NCI-H460 (cell line): Measurements from ENCODE around the gene GAL3ST3. TPM values are rescaled to one million over a fixed set of nuclear protein-coding genes. Genes with fewer than 3 reads are reported as not detected.
"Not testable (repeated sequence)": the region's sequence is repeated elsewhere in the genome, so short reads cannot be mapped to it uniquely, and the experiment has no call there.

ENCODE experiments used
- DNase-seq: peaks from one replicate; pipeline ENCODE4 v3.0.0-alpha.2; 2016; ENCODE audit warnings: low read depth; ENCODE audit errors: extremely low read depth
- total RNA-seq: library from RNA; depleted of rRNA; stranded (reverse); fragments of >200 nt; shearing (Covaris generic); gene quantifications from 2 replicates; pipeline ENCODE4 v1.2.3, GENCODE V29; 2014

Gene GAL3ST3
- total RNA-seq, 1 experiment from 2014 or later: not detected

- no peak for DNase-seq
These were observed 34.0 kb downstream of the GAL3ST3 start for GRCh38 chr11:66014804-66015453.

- no peak for DNase-seq
These were observed 35.2 kb downstream of the GAL3ST3 start for GRCh38 chr11:66013762-66014100.

- no peak for DNase-seq
These were observed 35.8 kb downstream of the GAL3ST3 start for GRCh38 chr11:66012946-66013761.

- no peak for DNase-seq
These were observed 36.5 kb downstream of the GAL3ST3 start for GRCh38 chr11:66012371-66012945.

GRCh38 chr11:66011785-66012303 is 37.1 kb downstream of the GAL3ST3 start, which contains the start of gene CST6:
TSS of gene CST6 (plus strand) at chr11:66012008. CDS start at chr11:66012045, 37 bp downstream.
- DNase-seq: no peak

- no peak for DNase-seq
These were observed 37.6 kb downstream of the GAL3ST3 start for GRCh38 chr11:66011239-66011784.

GRCh38 chr11:66010036-66010435 is 38.9 kb downstream of the GAL3ST3 start:
- DNase-seq: not testable (repeated sequence)

GRCh38 chr11:66008468-66009101 is 40.4 kb downstream of the GAL3ST3 start:
- no peak for DNase-seq

- DNase-seq: no peak
These were observed 40.9 kb downstream of the GAL3ST3 start for GRCh38 chr11:66008095-66008467.

- no peak for DNase-seq
These were observed 41.7 kb downstream of the GAL3ST3 start for GRCh38 chr11:66007201-66007634.

GRCh38 chr11:66006891-66007176 is 42.1 kb downstream of the GAL3ST3 start:
- DNase-seq: no peak

- DNase-seq: no peak
These were observed 42.6 kb downstream of the GAL3ST3 start for GRCh38 chr11:66006134-66006890.

GRCh38 chr11:66004186-66004585 is 44.8 kb downstream of the GAL3ST3 start:
- DNase-seq: no peak

GRCh38 chr11:66003291-66003690 is 45.7 kb downstream of the GAL3ST3 start:
- no peak for DNase-seq

- peak; percentile 5 for DNase-seq
These were observed 46.2 kb downstream of the GAL3ST3 start for GRCh38 chr11:66002648-66003225.

- DNase-seq: peak; percentile 89
These were observed 46.9 kb downstream of the GAL3ST3 start, which contains the start of the genes BANF1 and EIF1AD for GRCh38 chr11:66001942-66002647. TSS of gene BANF1 (plus strand) at chr11:66002503. CDS start at chr11:66003251, 748 bp downstream. TSS of gene EIF1AD (minus strand) at chr11:66002157. CDS start at chr11:66000389, 1,768 bp downstream.

GRCh38 chr11:65997286-65997685 is 51.7 kb downstream of the GAL3ST3 start:
- no peak for DNase-seq

GRCh38 chr11:65992056-65992455 is 56.9 kb downstream of the GAL3ST3 start:
- DNase-seq: no peak
